HCT116 (cell line): ENCODE results near the gene LYRM9. TPM values are rescaled to one million over a fixed set of nuclear protein-coding genes. Genes with fewer than 3 reads are reported as not detected.

Source experiments
- ATAC-seq: fragments of 200-7000 bp; cut with Tn5 transposase; 2 replicates; pipeline ENCODE4 v1.9.1; 2020; ENCODE audit warnings: mild to moderate bottlenecking, moderate library complexity
- BruUV-seq: library from RNA; stranded (reverse); fragments of 400-500 nt; replicated peaks from 2 replicates; lab custom pipeline; 2021; lab: Mats Ljungman, UMichigan
- CTCF ChIA-PET: fragments of 300-600 bp; sonication (Branson Sonifier 250); formaldehyde crosslinking; loops from one replicate; lab custom pipeline; 2021; ENCODE audit warnings: antibody characterized with exemption; lab: Charles Lee
- POLR2A ChIA-PET: fragments of 300-600, 350-600 bp; sonication (Branson Sonifier 250); formaldehyde crosslinking; loops from one replicate; lab custom pipeline; 2021; ENCODE audit warnings: antibody characterized with exemption; lab: Charles Lee
- RAD21 ChIA-PET, 2 experiments: fragments of 300-600 bp; sonication (Branson Sonifier 250); formaldehyde crosslinking; loops; one replicate each; lab custom pipeline; 2023; ENCODE audit warnings: low total read pairs in 2 of 2; ENCODE audit not compliant: uncharacterized antibody in 2 of 2, unreplicated experiment in 2 of 2, low non-redundant PET in 1 of 2; lab: Charles Lee
- DNase-seq: peaks from one replicate; pipeline ENCODE4 v3.0.0-alpha.2; 2010; ENCODE audit warnings: low read depth, low spot score
- H2AFZ ChIP-seq: fragments of 200-600 bp; shearing (Covaris generic), sonication (generic); 2 replicates; pipeline ENCODE4 v1.6.1; 2017; ENCODE audit warnings: low read depth, mixed run types, mixed read lengths, antibody characterized with exemption, low read length; ENCODE audit not compliant: poor library complexity, severe bottlenecking
- H3K27ac ChIP-seq: 2 replicates; pipeline ENCODE4 v1.5.1; 2012; ENCODE audit warnings: low read depth, low read length
- H3K27me3 ChIP-seq: fragments of 200-600 bp; sonication (generic); 2 replicates; pipeline ENCODE4 v1.6.1; 2016; ENCODE audit warnings: mixed run types, low read length, mixed read lengths; ENCODE audit not compliant: insufficient read depth
- H3K36me3 ChIP-seq, 2 experiments: fragments of 200-500 bp in 1 of 2; fragments of 200-600 bp in 1 of 2; sonication (Bioruptor generic) in 1 of 2; sonication (generic) in 1 of 2; 2 replicates each; pipeline versions ENCODE4 v1.5.1 to v1.6.1; 2014 to 2016; ENCODE audit warnings: low read length in 2 of 2, inconsistent platforms in 1 of 2, mixed read lengths in 1 of 2, mixed run types in 1 of 2; ENCODE audit not compliant: insufficient read depth in 2 of 2, control insufficient read depth in 1 of 2
- H3K4me1 ChIP-seq, 2 experiments: fragments of 200-600 bp in 1 of 2; sonication (generic) in 1 of 2; 2 replicates each; pipeline versions ENCODE4 v1.5.1 to v1.6.1; 2012 to 2017; ENCODE audit warnings: low read length in 2 of 2, inconsistent platforms in 1 of 2, mild to moderate bottlenecking in 1 of 2, mixed read lengths in 1 of 2, mixed run types in 1 of 2, moderate library complexity in 1 of 2; ENCODE audit not compliant: insufficient read depth in 2 of 2, control insufficient read depth in 1 of 2
- H3K4me2 ChIP-seq: fragments of 200-600 bp; sonication (generic); 2 replicates; pipeline ENCODE4 v1.6.1; 2017; ENCODE audit warnings: mixed run types, low read length, mixed read lengths
- H3K4me3 ChIP-seq, 2 experiments: fragments of 200-600 bp in 1 of 2; sonication (generic) in 1 of 2; replicated peaks in 1 of 2; 2 replicates each; pipeline ENCODE4 v1.5.1; 2011 to 2016; ENCODE audit warnings: low read length in 2 of 2, control low read depth in 1 of 2, low read depth in 1 of 2, mild to moderate bottlenecking in 1 of 2, mixed read lengths in 1 of 2, mixed run types in 1 of 2
- H3K79me2 ChIP-seq: fragments of 200-600 bp; sonication (generic); 2 replicates; pipeline ENCODE4 v1.6.1; 2017; ENCODE audit warnings: mild to moderate bottlenecking, mixed run types, low read length, moderate library complexity, mixed read lengths; ENCODE audit not compliant: insufficient read depth
- H3K9ac ChIP-seq: fragments of 200-600 bp; sonication (generic); 2 replicates; pipeline ENCODE4 v1.6.1; 2016; ENCODE audit warnings: low read length, mixed read lengths
- H3K9me2 ChIP-seq: fragments of 200-600 bp; sonication (generic), shearing (Covaris generic); 2 replicates; pipeline ENCODE4 v1.6.1; 2017; ENCODE audit warnings: mixed run types, mild to moderate bottlenecking, moderate library complexity; ENCODE audit not compliant: insufficient read depth
- H3K9me3 ChIP-seq, 2 experiments: fragments of 200-500 bp in 1 of 2; fragments of 200-600 bp in 1 of 2; sonication (Bioruptor generic) in 1 of 2; sonication (generic) in 1 of 2; 2 replicates each; pipeline ENCODE4 v1.6.1; 2014 to 2017; ENCODE audit warnings: low read length in 2 of 2, mixed read lengths in 2 of 2, inconsistent platforms in 1 of 2, low read depth in 1 of 2, mild to moderate bottlenecking in 1 of 2, mixed run types in 1 of 2, moderate library complexity in 1 of 2; ENCODE audit not compliant: control insufficient read depth in 1 of 2, insufficient read depth in 1 of 2
- H4K20me1 ChIP-seq: fragments of 200-600 bp; sonication (generic), shearing (Covaris generic); 2 replicates; pipeline ENCODE4 v1.6.1; 2017; ENCODE audit warnings: mixed run types, mild to moderate bottlenecking, moderate library complexity; ENCODE audit not compliant: insufficient read depth
- CBX3 ChIP-seq: IDR thresholded peaks from 2 replicates; pipeline ENCODE4 v1.6.1; 2012; ENCODE audit warnings: low read depth
- EZH2phosphoT487 ChIP-seq: fragments of 200-600 bp; IDR thresholded peaks from 2 replicates; pipeline ENCODE4 v1.6.1; 2018; ENCODE audit warnings: antibody characterized with exemption, borderline replicate concordance
- POLR2AphosphoS5 ChIP-seq: IDR thresholded peaks from 2 replicates; pipeline ENCODE4 v1.6.1; 2011; ENCODE audit warnings: mild to moderate bottlenecking, low read depth, low read length, moderate library complexity
- intact Hi-C: fragments of 100-400 bp; cut with micrococcal nuclease; formaldehyde crosslinking; loops from 2 replicates; pipeline ENCODE4 v1.10.0; 2022
- total RNA-seq: library from RNA; stranded (reverse); gene quantifications from one replicate; pipeline ENCODE4 v1.2.1, GENCODE V29; 2021; ENCODE audit not compliant: unreplicated experiment
- TF ChIP-seq, protein P1 (sequence below): IDR thresholded peaks from 2 replicates; pipeline ENCODE4 v1.6.1; 2012

Gene LYRM9
- total RNA-seq, 1 experiment from 2014 or later: 4.8 TPM

GRCh38 chr17:27904534-27905446, 11.6 kb upstream of the LYRM9 start:
- DNase-seq (no peak), ATAC-seq (no peak)
- no TSS peak for BruUV-seq
- TF ChIP-seq POLR2AphosphoS5: no peak
- ChIA-PET CTCF (no interaction called here), POLR2A (no interaction called here), RAD21 (no interaction called here)
- Histone ChIP-seq H2AFZ (no peak overlapping the region), H4K20me1 (no peaks in the 10 kb centered on the region), H3K27me3 (no peaks in the 10 kb centered on the region; the same call in 1 of the 2 replicates), H3K9me3 (no peaks in the 10 kb centered on the region), H3K9me2 (no peaks in the 10 kb centered on the region), H3K36me3 (no peaks in the 10 kb centered on the region), H3K4me2 (no peak overlapping the region), H3K4me1 (no peaks in the 10 kb centered on the region), H3K9ac (no peak overlapping the region), H3K27ac (no peak overlapping the region), H3K79me2 (no peaks in the 10 kb centered on the region), H3K4me3 (no peak overlapping the region)
- intact Hi-C loops: no loop called here

GRCh38 chr17:27904114-27904513, 10.9 kb upstream of the LYRM9 start:
- Histone ChIP-seq H3K36me3 (no peaks in the 10 kb centered on the region), H3K9me3 (no peaks in the 10 kb centered on the region), H3K9me2 (no peaks in the 10 kb centered on the region)
- RAD21 ChIA-PET: no interaction called here
- BruUV-seq: no TSS peak
- POLR2A ChIA-PET: no interaction called here
- no peak for TF ChIP-seq CBX3
- TF ChIP-seq, protein P1, sequence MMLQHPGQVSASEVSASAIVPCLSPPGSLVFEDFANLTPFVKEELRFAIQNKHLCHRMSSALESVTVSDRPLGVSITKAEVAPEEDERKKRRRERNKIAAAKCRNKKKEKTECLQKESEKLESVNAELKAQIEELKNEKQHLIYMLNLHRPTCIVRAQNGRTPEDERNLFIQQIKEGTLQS: no peak
- TF ChIP-seq EZH2phosphoT487: no peak
- TF ChIP-seq, all 23 proteins: peak for 0
- intact Hi-C loops: no loop called here
- H3K27me3 ChIP-seq: no peaks in the 10 kb centered on the region; the same call in 1 of the 2 replicates
- H3K79me2 ChIP-seq: no peaks in the 10 kb centered on the region
- ATAC-seq: no peak
- DNase-seq: no peak
- no peak overlapping the region for H2AFZ ChIP-seq
- CTCF ChIA-PET: no interaction called here
- H3K4me2 ChIP-seq: no peak overlapping the region
- no peaks in the 10 kb centered on the region for H4K20me1 ChIP-seq
- no peak overlapping the region for H3K4me3 ChIP-seq
- H3K27ac ChIP-seq: no peak overlapping the region
- H3K4me1 ChIP-seq: no peaks in the 10 kb centered on the region
- no peak overlapping the region for H3K9ac ChIP-seq
